ENCODE results near the gene VAMP2. TPM values are rescaled to one million over a fixed set of nuclear protein-coding genes. Genes with fewer than 3 reads are reported as not detected.

The VAMP2 gene
- total and polyA plus RNA-seq, 9 of the 15 experiments (the other 6 are each of a cell fraction or from before 2014, with no cell fraction given), result 2.3 to 31.8 (median 6.0) TPM

GRCh38 chr17:8138672-8139371, 23.9 kb downstream of the VAMP2 start (continued):
- TF ChIP-seq TCF7L2 (IDR thresholded peaks at IDR 0.05; ENCODE audit: low read depth, low read length) (no peak), ZNF277 (CRISPR knock-in tag; IDR thresholded peaks at IDR 0.05; ENCODE audit: borderline replicate concordance) (no peak), RCOR1 (IDR thresholded peaks at IDR 0.05; ENCODE audit: borderline replicate concordance in 1 of 2, low read depth in 2 of 2, low read length in 2 of 2) (peak; percentile 36 to 60; a peak in 1 of 4 replicates), ZEB2 (IDR thresholded peaks at IDR 0.05) (0 out of 2 replicates have a peak, but pooled peaks have one; percentile 7), HNRNPK (IDR thresholded peaks at IDR 0.05; ENCODE audit: low read depth, low read length, poor library complexity, severe bottlenecking) (no peak), SMARCA5 (IDR thresholded peaks at IDR 0.05) (no peak), CC2D1A (IDR thresholded peaks at IDR 0.05) (no peak; the same call in 1 of the 2 replicates), FOXJ3 (CRISPR knock-in tag; IDR thresholded peaks at IDR 0.05) (no peak), PCBP2 (IDR thresholded peaks at IDR 0.05; ENCODE audit: low read depth, low read length, poor library complexity, severe bottlenecking) (no peak), ID3 (CRISPR knock-in tag; IDR thresholded peaks at IDR 0.05) (no peak), ID3 (tag; IDR thresholded peaks at IDR 0.05) (no peak), BRF1 (IDR thresholded peaks at IDR 0.05; ENCODE audit: borderline replicate concordance, extremely low read depth, insufficient read length) (peak; percentile 32), ZKSCAN8 (CRISPR knock-in tag; IDR thresholded peaks at IDR 0.05) (no peak), RAD51 (IDR thresholded peaks at IDR 0.05; ENCODE audit: borderline replicate concordance, low read depth) (0 out of 2 replicates have a peak, but pooled peaks have one; percentile 6), MIER1 (IDR thresholded peaks at IDR 0.05; ENCODE audit: low read depth) (peak; percentile 38; the same call in 1 of the 2 replicates)
- TF ChIP-seq, protein P1, sequence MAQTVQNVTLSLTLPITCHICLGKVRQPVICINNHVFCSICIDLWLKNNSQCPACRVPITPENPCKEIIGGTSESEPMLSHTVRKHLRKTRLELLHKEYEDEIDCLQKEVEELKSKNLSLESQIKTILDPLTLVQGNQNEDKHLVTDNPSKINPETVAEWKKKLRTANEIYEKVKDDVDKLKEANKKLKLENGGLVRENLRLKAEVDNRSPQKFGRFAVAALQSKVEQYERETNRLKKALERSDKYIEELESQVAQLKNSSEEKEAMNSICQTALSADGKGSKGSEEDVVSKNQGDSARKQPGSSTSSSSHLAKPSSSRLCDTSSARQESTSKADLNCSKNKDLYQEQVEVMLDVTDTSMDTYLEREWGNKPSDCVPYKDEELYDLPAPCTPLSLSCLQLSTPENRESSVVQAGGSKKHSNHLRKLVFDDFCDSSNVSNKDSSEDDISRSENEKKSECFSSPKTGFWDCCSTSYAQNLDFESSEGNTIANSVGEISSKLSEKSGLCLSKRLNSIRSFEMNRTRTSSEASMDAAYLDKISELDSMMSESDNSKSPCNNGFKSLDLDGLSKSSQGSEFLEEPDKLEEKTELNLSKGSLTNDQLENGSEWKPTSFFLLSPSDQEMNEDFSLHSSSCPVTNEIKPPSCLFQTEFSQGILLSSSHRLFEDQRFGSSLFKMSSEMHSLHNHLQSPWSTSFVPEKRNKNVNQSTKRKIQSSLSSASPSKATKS (CRISPR knock-in tag; IDR thresholded peaks at IDR 0.05), result no peak
- TF ChIP-seq, protein P2, sequence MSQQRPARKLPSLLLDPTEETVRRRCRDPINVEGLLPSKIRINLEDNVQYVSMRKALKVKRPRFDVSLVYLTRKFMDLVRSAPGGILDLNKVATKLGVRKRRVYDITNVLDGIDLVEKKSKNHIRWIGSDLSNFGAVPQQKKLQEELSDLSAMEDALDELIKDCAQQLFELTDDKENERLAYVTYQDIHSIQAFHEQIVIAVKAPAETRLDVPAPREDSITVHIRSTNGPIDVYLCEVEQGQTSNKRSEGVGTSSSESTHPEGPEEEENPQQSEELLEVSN (IDR thresholded peaks at IDR 0.05; ENCODE audit: borderline replicate concordance in 1 of 2, extremely low read depth in 1 of 2, insufficient read depth in 1 of 2, insufficient read length in 1 of 2, low read depth in 1 of 2, low read length in 1 of 2, poor library complexity in 1 of 2, severe bottlenecking in 1 of 2), result peak; percentile 35 to 76
- TF ChIP-seq, protein P3, sequence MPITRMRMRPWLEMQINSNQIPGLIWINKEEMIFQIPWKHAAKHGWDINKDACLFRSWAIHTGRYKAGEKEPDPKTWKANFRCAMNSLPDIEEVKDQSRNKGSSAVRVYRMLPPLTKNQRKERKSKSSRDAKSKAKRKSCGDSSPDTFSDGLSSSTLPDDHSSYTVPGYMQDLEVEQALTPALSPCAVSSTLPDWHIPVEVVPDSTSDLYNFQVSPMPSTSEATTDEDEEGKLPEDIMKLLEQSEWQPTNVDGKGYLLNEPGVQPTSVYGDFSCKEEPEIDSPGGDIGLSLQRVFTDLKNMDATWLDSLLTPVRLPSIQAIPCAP (CRISPR knock-in tag; IDR thresholded peaks at IDR 0.05; ENCODE audit: borderline replicate concordance), result peak; percentile 34; the same call in 1 of the 2 replicates
